ENCODE results near the gene CCDC188.

CCDC188 gene

GRCh38 chr22:20131859-20132685 lies 18.8 kb downstream of the CCDC188 start:
- no peak for DNase-seq

GRCh38 chr22:20131597-20131858 lies 19.3 kb downstream of the CCDC188 start, which contains the start of gene ZDHHC8:
TSS of gene ZDHHC8 (plus strand) at chr22:20131804. CDS start at chr22:20131948, 144 bp downstream.
- DNase-seq = no peak

GRCh38 chr22:20130731-20131596 lies 19.9 kb downstream of the CCDC188 start:
- peak; percentile 42 to 54 for DNase-seq

GRCh38 chr22:20130319-20130718 lies 20.5 kb downstream of the CCDC188 start:
- DNase-seq = peak in 1 of 2 experiments; percentile 25

- no peak for DNase-seq
Measured at GRCh38 chr22:20129747-20130014, 21.2 kb downstream of the CCDC188 start.

DNA sequence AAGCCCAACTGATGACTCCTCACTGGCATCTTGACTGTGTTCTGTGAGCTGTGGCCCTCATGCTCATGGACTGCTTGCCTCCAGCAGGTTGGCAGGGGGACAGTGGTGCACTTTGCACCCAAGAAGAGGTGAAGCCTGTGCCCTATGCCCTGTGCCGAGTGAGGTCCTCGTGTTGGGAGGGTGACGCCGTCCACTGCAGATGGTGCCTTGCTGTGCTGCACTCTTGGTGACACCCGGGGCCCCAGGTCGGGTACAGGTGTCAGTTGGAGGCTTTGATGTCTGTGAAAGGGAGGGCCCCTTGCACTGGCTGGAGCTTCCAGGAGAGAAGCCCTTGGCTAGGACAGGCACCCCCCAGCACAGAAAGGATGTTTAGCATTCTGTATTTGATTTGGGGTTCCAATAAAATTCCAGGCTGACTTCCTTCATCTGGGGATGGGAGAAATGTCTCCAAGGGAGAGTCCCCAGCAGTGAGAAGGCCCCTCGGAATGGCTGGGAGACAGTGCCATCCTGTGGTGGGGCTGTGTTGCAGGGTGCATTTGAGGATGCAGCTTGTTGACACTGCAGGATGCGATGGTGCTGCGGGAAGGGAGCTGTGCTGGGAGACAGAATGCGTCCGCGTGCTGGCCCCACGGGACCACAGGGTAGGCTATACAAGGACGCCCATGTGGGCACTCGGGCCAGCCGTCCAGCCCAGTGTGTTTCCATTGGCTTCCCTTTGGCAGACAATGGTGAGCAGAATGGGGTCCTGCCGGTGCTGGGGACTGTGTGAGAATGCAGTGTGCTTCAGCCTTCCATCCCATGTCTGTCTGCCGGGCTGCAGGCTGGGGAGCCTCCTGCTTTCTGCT lies 21.7 kb downstream of the CCDC188 start:
- peak; percentile 11 to 16 for DNase-seq

- no peak for DNase-seq
Measured at GRCh38 chr22:20128619-20128901, 22.3 kb downstream of the CCDC188 start.

DNA sequence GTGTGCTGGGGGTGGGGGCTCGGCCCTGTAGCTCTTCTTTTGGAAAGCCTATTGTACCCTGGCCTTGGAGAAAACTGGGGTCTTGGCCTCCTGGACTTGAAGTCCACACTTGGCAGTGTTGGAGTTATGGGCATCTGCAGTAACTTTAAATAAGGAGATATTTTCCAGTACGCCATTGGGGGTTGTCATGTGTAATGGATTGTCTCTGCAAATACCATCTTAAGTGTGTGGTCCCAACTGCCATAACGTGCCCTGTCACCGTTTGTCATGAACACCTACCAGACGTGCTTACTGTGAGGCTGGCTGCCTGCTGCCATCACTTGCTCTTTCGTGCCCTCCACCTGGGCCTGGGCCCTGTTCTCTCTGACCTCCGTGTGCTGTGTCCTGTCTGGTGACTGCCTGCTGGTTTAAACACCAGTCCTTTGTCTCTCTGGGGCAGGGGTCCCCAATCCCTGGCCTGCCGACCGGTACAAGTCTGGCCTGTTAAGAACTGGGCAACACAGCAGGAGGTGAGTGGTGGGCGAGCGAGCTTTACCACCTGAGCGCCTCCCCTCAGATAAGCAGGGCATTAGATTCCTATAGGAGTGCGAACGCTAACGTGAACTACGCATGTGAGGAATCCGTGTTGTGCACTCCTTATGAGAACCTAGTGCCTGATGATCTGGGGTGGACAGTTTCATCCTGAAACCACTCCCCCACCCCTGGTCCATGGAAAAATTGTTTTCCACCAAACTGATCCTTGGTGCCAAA lies 22.8 kb downstream of the CCDC188 start:
- DNase-seq = no peak

- no peak for DNase-seq
Measured at GRCh38 chr22:20127318-20127868, 23.5 kb downstream of the CCDC188 start.

DNA sequence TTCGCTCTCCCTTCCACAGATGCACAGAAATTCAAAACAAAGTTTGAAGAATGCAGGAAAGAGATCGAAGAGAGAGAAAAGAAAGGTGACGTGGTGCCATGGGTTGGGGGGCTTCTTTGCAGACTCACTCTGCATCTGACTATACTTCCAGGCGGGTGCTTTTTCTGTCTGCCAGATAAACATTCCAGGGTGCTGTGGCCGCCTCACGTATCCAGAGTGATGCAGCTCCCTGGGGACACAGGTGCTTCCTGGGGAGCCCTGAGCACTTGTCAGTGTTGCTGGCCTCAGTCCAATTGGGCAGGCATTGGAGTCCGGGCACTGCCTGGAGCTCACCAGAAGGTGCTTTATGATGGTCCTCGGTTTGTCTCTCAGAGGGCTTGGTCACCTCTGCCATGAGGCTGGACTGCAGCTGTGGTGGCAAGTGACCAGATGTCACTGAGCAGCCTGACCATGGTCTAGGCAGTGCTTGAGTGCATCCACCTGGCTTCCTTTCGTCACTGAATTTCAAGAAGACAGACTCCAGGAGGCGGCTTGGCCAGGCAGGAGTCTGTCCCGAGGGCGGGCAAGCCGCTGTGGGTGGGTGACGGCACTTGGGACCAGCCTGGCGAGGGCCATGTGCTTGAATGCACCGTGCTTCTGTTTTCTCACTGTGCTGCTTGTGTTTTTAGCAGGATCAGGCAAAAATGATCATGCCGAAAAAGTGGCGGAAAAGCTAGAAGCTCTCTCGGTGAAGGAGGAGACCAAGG lies 24.4 kb downstream of the CCDC188 start:
- no peak for DNase-seq

DNA sequence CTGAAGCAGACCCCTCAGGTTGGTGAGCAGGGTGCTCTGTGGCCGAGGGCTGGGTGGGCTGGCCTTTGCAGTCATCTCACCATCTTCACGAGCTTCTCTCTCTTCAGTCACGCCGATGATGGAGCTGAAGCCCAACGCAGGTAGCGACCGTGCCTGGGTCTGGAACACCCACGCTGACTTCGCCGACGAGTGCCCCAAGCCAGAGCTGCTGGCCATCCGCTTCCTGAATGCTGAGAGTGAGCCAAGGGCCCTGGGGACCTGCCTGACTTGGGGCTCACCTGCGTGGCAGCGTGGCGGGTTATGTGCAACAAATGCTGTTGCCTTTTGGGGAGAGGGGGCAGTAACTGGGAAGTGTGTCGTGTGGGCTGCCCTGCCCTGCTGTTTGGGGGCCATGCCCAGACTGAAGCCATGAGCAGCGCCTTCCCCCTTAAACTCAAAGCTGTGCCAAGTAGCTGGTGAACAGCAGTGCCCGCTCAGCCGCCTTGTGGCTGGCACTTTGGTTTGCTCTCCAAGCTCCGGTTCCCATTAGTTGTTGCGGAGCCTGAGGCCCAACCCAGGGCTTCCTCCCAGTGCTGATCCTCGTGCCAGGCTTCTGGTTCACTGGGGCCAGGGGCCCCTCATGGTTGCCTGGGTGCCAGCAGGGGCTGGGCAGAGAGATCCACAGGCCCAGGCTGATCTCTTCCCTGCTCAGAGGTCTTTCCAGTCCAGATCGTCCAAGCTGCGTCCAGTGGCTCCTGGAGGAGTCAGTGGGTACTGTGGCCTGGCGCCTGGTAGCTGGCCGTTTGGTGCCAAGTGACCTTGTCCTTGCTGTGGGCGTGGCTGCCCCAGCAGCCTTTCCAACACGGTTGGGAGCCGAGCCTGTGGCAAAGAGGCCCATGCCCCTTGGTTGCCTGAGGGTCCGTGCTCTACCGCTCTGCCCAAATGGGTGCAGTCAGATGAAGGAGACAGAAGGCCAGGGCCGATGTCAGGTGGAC lies 25.4 kb downstream of the CCDC188 start:
- DNase-seq = no peak

- no peak for DNase-seq
Measured at GRCh38 chr22:20124083-20124787, 26.6 kb downstream of the CCDC188 start.

DNA sequence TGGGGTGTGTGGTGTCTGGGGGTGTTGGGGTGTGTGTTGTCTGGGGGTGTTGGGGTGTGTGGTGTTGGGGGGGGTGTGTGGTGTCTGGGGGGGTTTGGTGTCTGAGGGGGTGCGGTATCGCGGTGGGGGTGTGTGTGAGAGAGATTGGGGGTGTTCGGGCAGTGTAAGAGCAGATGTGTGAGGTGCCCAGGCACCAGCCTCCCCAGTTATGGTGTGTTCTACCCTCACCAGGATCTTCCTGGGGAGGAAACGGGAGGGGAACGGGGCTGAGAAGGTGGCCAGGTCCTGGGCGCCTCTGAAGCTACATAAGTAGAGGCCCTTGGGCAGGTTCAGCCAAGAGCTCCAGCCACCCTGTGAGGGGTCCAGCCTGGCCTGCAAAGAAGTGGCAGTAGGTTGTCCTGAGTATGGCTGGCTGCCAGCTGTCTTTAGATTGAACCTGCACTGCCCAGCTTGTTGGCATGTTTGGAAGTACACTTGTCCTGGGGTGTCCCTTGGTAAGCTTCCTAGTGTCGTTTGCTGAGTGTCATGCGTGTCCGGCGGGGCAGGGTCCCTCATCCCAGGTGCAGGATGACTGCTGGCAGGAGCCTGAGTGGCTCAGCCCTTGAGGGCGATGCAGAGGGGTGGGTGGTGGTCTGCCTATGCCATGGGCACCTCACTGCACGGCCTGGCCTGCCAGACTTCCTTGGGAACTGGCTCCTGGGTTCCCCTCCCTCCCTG lies 27.3 kb downstream of the CCDC188 start:
- no peak for DNase-seq

GRCh38 chr22:20121856-20122415 lies 28.9 kb downstream of the CCDC188 start:
- no peak for DNase-seq

- DNase-seq = no peak
Measured at GRCh38 chr22:20118300-20119020, 32.4 kb downstream of the CCDC188 start.

DNA sequence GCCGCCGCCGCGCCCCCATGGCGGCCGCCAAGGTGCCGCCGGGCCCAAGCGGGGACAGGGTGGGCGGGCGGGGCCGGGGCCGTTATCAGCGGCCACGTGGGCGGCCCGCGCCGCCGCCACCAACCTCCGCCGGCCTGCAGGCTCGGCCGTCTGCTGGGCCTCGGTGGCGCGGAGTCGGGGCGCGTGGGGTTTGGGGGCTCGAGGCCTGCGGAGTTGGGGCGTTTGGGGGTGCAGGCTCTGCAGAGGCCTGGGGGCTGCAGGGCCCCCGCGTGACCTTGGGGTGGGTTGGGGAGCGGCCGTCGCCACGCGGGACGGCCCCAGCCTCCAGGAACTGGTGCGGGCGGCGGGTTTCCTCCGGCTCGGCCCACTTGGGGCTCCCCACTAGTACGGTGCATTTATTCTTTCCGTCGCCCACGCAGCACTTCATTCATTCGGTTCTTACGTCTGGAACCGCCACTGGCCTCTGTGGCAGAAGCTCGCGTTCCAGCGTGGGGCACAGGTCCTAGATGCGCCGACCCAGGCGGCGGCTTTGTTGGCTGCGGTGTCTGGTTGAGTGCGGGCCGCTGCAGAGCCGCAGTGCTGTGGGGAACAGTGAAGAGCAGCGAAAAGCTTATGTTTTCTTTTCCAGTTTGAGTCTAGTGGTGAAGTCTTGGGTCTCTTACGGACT lies 33.1 kb downstream of the CCDC188 start:
- DNase-seq = no peak

- peak; percentile 91 to 96 for DNase-seq
Measured at GRCh38 chr22:20116951-20117632, 33.8 kb downstream of the CCDC188 start, which contains the start of gene TRMT2A. TSS of gene TRMT2A (minus strand) at chr22:20117226. CDS start at chr22:20116906, 320 bp downstream.

Measured in NCI-H2081 (cell line).